ENCODE measurements around the gene HMBS.

The HMBS gene

GRCh38 chr11:119085437-119085847, 761 bp downstream of the HMBS start:
- Histone ChIP-seq H3K4me1 (ENCODE audit: low read length) (peaks cover 20% of the 10 kb centered on the region), H2AFZ (ENCODE audit: low read length) (peak overlapping the region; percentile 72), H3F3A (ENCODE audit: insufficient read depth, low read length) (0 out of 2 replicates have a peak, but pooled peaks cover 6% of the 10 kb centered on the region), H3K36me3 (replicated peaks; ENCODE audit: insufficient read depth, low read length) (no peaks in the 10 kb centered on the region), H3K27me3 (replicated peaks; ENCODE audit: insufficient read depth, low read length) (no peaks in the 10 kb centered on the region), H3K79me2 (ENCODE audit: low read length) (peaks cover 27% of the 10 kb centered on the region), H3K27ac (ENCODE audit: low read length) (peak overlapping the region; percentile 86; the same call in 1 of the 2 replicates), H3K9me2 (replicated peaks; ENCODE audit: insufficient read depth, low read length) (no peaks in the 10 kb centered on the region), H4K20me1 (ENCODE audit: insufficient read depth, low read length) (no peaks in the 10 kb centered on the region), H3K4me2 (ENCODE audit: low read depth, low read length) (peak overlapping the region; percentile 96), H3K4me3 (ENCODE audit: low read length) (peak overlapping the region; percentile 87), H3K9me3 (replicated peaks; ENCODE audit: insufficient read depth, low read length) (no peaks in the 10 kb centered on the region), H3K9ac (ENCODE audit: low read length) (peak overlapping the region; percentile 96)
- TF ChIP-seq EZH2phosphoT487 (IDR thresholded peaks at IDR 0.05; ENCODE audit: low read length) (no peak), CTCF (IDR thresholded peaks at IDR 0.05; ENCODE audit: low read length) (no peak), EZH2 (optimal IDR thresholded peaks at IDR 0.05; ENCODE audit: low read depth, low read length) (no peak)
- no peak for DNase-seq

GRCh38 chr11:119087123-119087522, 2.4 kb downstream of the HMBS start:
- Histone ChIP-seq H3K27me3 (replicated peaks; ENCODE audit: insufficient read depth, low read length) (no peaks in the 10 kb centered on the region), H3K4me2 (ENCODE audit: low read depth, low read length) (no peak overlapping the region), H3K9me3 (replicated peaks; ENCODE audit: insufficient read depth, low read length) (no peaks in the 10 kb centered on the region), H4K20me1 (ENCODE audit: insufficient read depth, low read length) (no peaks in the 10 kb centered on the region), H3K27ac (ENCODE audit: low read length) (no peak overlapping the region), H3K4me1 (ENCODE audit: low read length) (peaks cover 20% of the 10 kb centered on the region), H3F3A (ENCODE audit: insufficient read depth, low read length) (peaks cover 17% of the 10 kb centered on the region), H2AFZ (ENCODE audit: low read length) (no peak overlapping the region), H3K79me2 (ENCODE audit: low read length) (peaks cover 27% of the 10 kb centered on the region), H3K9ac (ENCODE audit: low read length) (no peak overlapping the region), H3K36me3 (replicated peaks; ENCODE audit: insufficient read depth, low read length) (no peaks in the 10 kb centered on the region), H3K4me3 (ENCODE audit: low read length) (no peak overlapping the region), H3K9me2 (replicated peaks; ENCODE audit: insufficient read depth, low read length) (no peaks in the 10 kb centered on the region)
- no peak for TF ChIP-seq EZH2 (optimal IDR thresholded peaks at IDR 0.05; ENCODE audit: low read depth, low read length)
- TF ChIP-seq EZH2phosphoT487 (IDR thresholded peaks at IDR 0.05; ENCODE audit: low read length) = no peak
- no peak for TF ChIP-seq CTCF (IDR thresholded peaks at IDR 0.05; ENCODE audit: low read length)
- no peak for DNase-seq

GRCh38 chr11:119087747-119088241, 3.1 kb downstream of the HMBS start:
- Histone ChIP-seq H3K36me3 (replicated peaks; ENCODE audit: insufficient read depth, low read length) (no peaks in the 10 kb centered on the region), H3K4me1 (ENCODE audit: low read length) (peaks cover 21% of the 10 kb centered on the region), H4K20me1 (ENCODE audit: insufficient read depth, low read length) (no peaks in the 10 kb centered on the region), H2AFZ (ENCODE audit: low read length) (no peak overlapping the region), H3K4me2 (ENCODE audit: low read depth, low read length) (no peak overlapping the region), H3K9ac (ENCODE audit: low read length) (no peak overlapping the region), H3F3A (ENCODE audit: insufficient read depth, low read length) (peaks cover 23% of the 10 kb centered on the region), H3K79me2 (ENCODE audit: low read length) (peaks cover 34% of the 10 kb centered on the region), H3K4me3 (ENCODE audit: low read length) (no peak overlapping the region), H3K27me3 (replicated peaks; ENCODE audit: insufficient read depth, low read length) (no peaks in the 10 kb centered on the region), H3K9me3 (replicated peaks; ENCODE audit: insufficient read depth, low read length) (no peaks in the 10 kb centered on the region), H3K27ac (ENCODE audit: low read length) (no peak overlapping the region), H3K9me2 (replicated peaks; ENCODE audit: insufficient read depth, low read length) (no peaks in the 10 kb centered on the region)
- TF ChIP-seq CTCF (IDR thresholded peaks at IDR 0.05; ENCODE audit: low read length) (no peak), EZH2 (optimal IDR thresholded peaks at IDR 0.05; ENCODE audit: low read depth, low read length) (no peak), EZH2phosphoT487 (IDR thresholded peaks at IDR 0.05; ENCODE audit: low read length) (no peak)
- no peak for DNase-seq

All from MM.1S (cell line).